SK-N-SH (cell line): ENCODE data around the gene TIMM10. TPM values are rescaled to one million over a fixed set of nuclear protein-coding genes. Genes with fewer than 3 reads are reported as not detected.

Experiments used
- CTCF ChIA-PET: fragments of 300-600, 350-600 bp; formaldehyde crosslinking; extraction: SDS; loops from one replicate; lab custom pipeline; 2021; lab: Yijun Ruan, JAX
- POLR2A ChIA-PET: fragments of 350-600 bp; sonication (Branson Sonifier 250); formaldehyde crosslinking; extraction: SDS; loops from one replicate; lab custom pipeline; 2020; ENCODE audit warnings: antibody characterized with exemption, inconsistent platforms; lab: Yijun Ruan, JAX
- DNase-seq: peaks from one replicate; pipeline ENCODE4 v3.0.0; 2012
- H2AFZ ChIP-seq: fragments of 200-600 bp; sonication (generic); 2 replicates; pipeline ENCODE4 v1.8.1; 2016; ENCODE audit warnings: antibody characterized with exemption, mild to moderate bottlenecking, low read depth
- H3F3A ChIP-seq: fragments of 200-600 bp; sonication (generic); replicated peaks from 2 replicates; pipeline ENCODE3; 2016; ENCODE audit warnings: antibody characterized with exemption, mild to moderate bottlenecking; ENCODE audit not compliant: insufficient read depth
- H3K27ac ChIP-seq, 2 experiments: fragments of 200-500 bp in 1 of 2; fragments of 200-600 bp in 1 of 2; sonication (Bioruptor generic) in 1 of 2; sonication (generic), shearing (Covaris generic) in 1 of 2; 2 replicates each; pipeline versions ENCODE4 v1.5.1 to v1.6.1; 2014 to 2016; ENCODE audit warnings: low read depth in 2 of 2, inconsistent platforms in 1 of 2, low read length in 1 of 2, mild to moderate bottlenecking in 1 of 2, mixed read lengths in 1 of 2
- H3K27me3 ChIP-seq: fragments of 200-600 bp; sonication (generic), shearing (Covaris generic); 2 replicates; pipeline ENCODE4 v1.6.1; 2016; ENCODE audit warnings: mixed run types; ENCODE audit not compliant: insufficient read depth
- H3K36me3 ChIP-seq, 2 experiments: fragments of 200-500 bp in 1 of 2; fragments of 200-600 bp in 1 of 2; sonication (Bioruptor generic) in 1 of 2; sonication (generic) in 1 of 2; replicated peaks in 1 of 2; 2 replicates each; pipeline versions ENCODE3 to v1.5.1; 2014 to 2016; ENCODE audit warnings: low read length in 1 of 2, mild to moderate bottlenecking in 1 of 2; ENCODE audit not compliant: insufficient read depth in 2 of 2, control insufficient read depth in 1 of 2
- H3K4me1 ChIP-seq, 2 experiments: fragments of 200-500 bp in 1 of 2; fragments of 200-600 bp in 1 of 2; sonication (Bioruptor generic) in 1 of 2; sonication (generic), shearing (Covaris generic) in 1 of 2; 2 replicates each; pipeline versions ENCODE4 v1.5.1 to v1.6.1; 2014 to 2016; ENCODE audit warnings: low read depth in 1 of 2, low read length in 1 of 2, mixed run types in 1 of 2; ENCODE audit not compliant: insufficient read depth in 2 of 2, control insufficient read depth in 1 of 2
- H3K4me2 ChIP-seq: fragments of 200-600 bp; sonication (generic), shearing (Covaris generic); 2 replicates; pipeline ENCODE4 v1.6.1; 2017; ENCODE audit warnings: mixed run types
- H3K4me3 ChIP-seq, 2 experiments: fragments of 200-500 bp in 1 of 2; fragments of 200-600 bp in 1 of 2; sonication (Bioruptor generic) in 1 of 2; sonication (generic), shearing (Covaris generic) in 1 of 2; 2 replicates each; pipeline versions ENCODE4 v1.5.1 to v1.8.1; 2014 to 2016; ENCODE audit warnings: low read depth in 2 of 2, inconsistent platforms in 1 of 2, low read length in 1 of 2, mild to moderate bottlenecking in 1 of 2, mixed read lengths in 1 of 2, moderate library complexity in 1 of 2
- H3K79me2 ChIP-seq: fragments of 200-600 bp; sonication (generic); 2 replicates; pipeline ENCODE4 v1.8.1; 2017; ENCODE audit warnings: mild to moderate bottlenecking; ENCODE audit not compliant: insufficient read depth
- H3K9ac ChIP-seq: fragments of 200-600 bp; sonication (generic); 2 replicates; pipeline ENCODE4 v1.6.1; 2017; ENCODE audit warnings: mixed run types
- H3K9me2 ChIP-seq: fragments of 200-600 bp; sonication (generic); 2 replicates; pipeline ENCODE4 v1.6.1; 2017; ENCODE audit warnings: mixed run types
- H3K9me3 ChIP-seq: fragments of 200-600 bp; sonication (generic); 2 replicates; pipeline ENCODE4 v1.6.1; 2017; ENCODE audit warnings: mixed run types, mild to moderate bottlenecking, moderate library complexity
- H4K20me1 ChIP-seq: fragments of 200-600 bp; sonication (generic); 2 replicates; pipeline ENCODE4 v1.6.1; 2017; ENCODE audit warnings: mild to moderate bottlenecking, mixed run types; ENCODE audit not compliant: insufficient read depth
- CHD2 ChIP-seq: fragments of 150-350 bp; IDR thresholded peaks from 2 replicates; pipeline ENCODE4 v1.6.1; 2018; ENCODE audit warnings: low read length; ENCODE audit not compliant: partially characterized antibody
- ELF1 ChIP-seq: IDR thresholded peaks from 2 replicates; pipeline ENCODE4 v1.4.0; 2012
- EP300 ChIP-seq, 2 experiments: IDR thresholded peaks; 2 replicates each; pipeline versions ENCODE4 v1.4.0 to v1.6.1; 2012; ENCODE audit warnings: borderline replicate concordance in 1 of 2, low read depth in 1 of 2, low read length in 1 of 2
- EZH2phosphoT487 ChIP-seq: fragments of 200-600 bp; sonication (generic); IDR thresholded peaks from 2 replicates; pipeline ENCODE4 v1.6.1; 2017; ENCODE audit warnings: low read depth, mixed run types, mild to moderate bottlenecking, antibody characterized with exemption, moderate library complexity, borderline replicate concordance
- FOSL2 ChIP-seq: IDR thresholded peaks from 2 replicates; pipeline ENCODE4 v1.4.0; 2012; ENCODE audit warnings: low read depth, mild to moderate bottlenecking, moderate library complexity, borderline replicate concordance
- GATA2 ChIP-seq: sonication (generic); formaldehyde crosslinking; IDR thresholded peaks from 2 replicates; pipeline ENCODE4 v1.5.0; 2020; ENCODE audit warnings: mild to moderate bottlenecking, missing genetic modification reagents
- MEF2A ChIP-seq: IDR thresholded peaks from 2 replicates; pipeline ENCODE4 v1.4.0; 2012; ENCODE audit warnings: low read depth, borderline replicate concordance
- MXI1 ChIP-seq: IDR thresholded peaks from 2 replicates; pipeline ENCODE4 v1.6.1; 2012; ENCODE audit warnings: mild to moderate bottlenecking, low read depth, low read length, improper control_type of control experiment
- RCOR1 ChIP-seq: fragments of 150-350 bp; IDR thresholded peaks from 2 replicates; pipeline ENCODE4 v1.6.1; 2017; ENCODE audit warnings: antibody characterized with exemption, low read length
- REST ChIP-seq: IDR thresholded peaks from 2 replicates; pipeline ENCODE4 v1.6.1; 2012; ENCODE audit warnings: mild to moderate bottlenecking, low read depth, low read length, moderate library complexity
- RFX5 ChIP-seq: IDR thresholded peaks from 2 replicates; pipeline ENCODE4 v1.6.1; 2012; ENCODE audit warnings: mild to moderate bottlenecking, improper control_type of control experiment, low read length
- SMC3 ChIP-seq: IDR thresholded peaks from 2 replicates; pipeline ENCODE4 v1.6.1; 2012; ENCODE audit warnings: low read depth, low read length, improper control_type of control experiment
- TAF1 ChIP-seq: IDR thresholded peaks from 2 replicates; pipeline ENCODE4 v1.6.1; 2012; ENCODE audit warnings: low read depth, mild to moderate bottlenecking, low read length, moderate library complexity, borderline replicate concordance
- TEAD4 ChIP-seq: IDR thresholded peaks from 2 replicates; pipeline ENCODE4 v1.4.0; 2012; ENCODE audit warnings: mild to moderate bottlenecking, borderline replicate concordance; ENCODE audit not compliant: insufficient read depth
- USF1 ChIP-seq: IDR thresholded peaks from 2 replicates; pipeline ENCODE4 v1.4.0; 2012; ENCODE audit warnings: low read depth, borderline replicate concordance
- YY1 ChIP-seq: IDR thresholded peaks from 2 replicates; pipeline ENCODE4 v1.4.0; 2012; ENCODE audit warnings: low read depth, mild to moderate bottlenecking
- WGBS: methylation state at CpG from one replicate; pipeline ENCODE4 v1.1.6; 2017; ENCODE audit warnings: low lambda C conversion rate; 5-methylcytosine and 5-hydroxymethylcytosine counted together
- polyA plus RNA-seq, 3 experiments: library from polyadenylated mRNA; depleted of rRNA; stranded (reverse); fragments of >200 nt; gene quantifications; 2 replicates each; pipeline ENCODE4 v1.2.3, GENCODE V29; 2012
- TF ChIP-seq, protein P1 (sequence below): fragments of 200-600 bp; sonication (generic); IDR thresholded peaks from 2 replicates; pipeline ENCODE4 v1.6.1; 2017; ENCODE audit warnings: antibody characterized with exemption, mild to moderate bottlenecking, moderate library complexity
- TF ChIP-seq, protein P2 (sequence below): fragments of 150-350 bp; IDR thresholded peaks from 2 replicates; pipeline ENCODE4 v1.6.1; 2017; ENCODE audit warnings: antibody characterized with exemption, low read length, low read depth, borderline replicate concordance
- TF ChIP-seq, protein P3 (sequence below): IDR thresholded peaks from 2 replicates; pipeline ENCODE4 v1.4.0; 2012; ENCODE audit warnings: low read depth, borderline replicate concordance

The TIMM10 gene
- polyA plus RNA-seq, 1 of the 3 experiments (the other 2 are of a cell fraction), result 179 TPM

DNA sequence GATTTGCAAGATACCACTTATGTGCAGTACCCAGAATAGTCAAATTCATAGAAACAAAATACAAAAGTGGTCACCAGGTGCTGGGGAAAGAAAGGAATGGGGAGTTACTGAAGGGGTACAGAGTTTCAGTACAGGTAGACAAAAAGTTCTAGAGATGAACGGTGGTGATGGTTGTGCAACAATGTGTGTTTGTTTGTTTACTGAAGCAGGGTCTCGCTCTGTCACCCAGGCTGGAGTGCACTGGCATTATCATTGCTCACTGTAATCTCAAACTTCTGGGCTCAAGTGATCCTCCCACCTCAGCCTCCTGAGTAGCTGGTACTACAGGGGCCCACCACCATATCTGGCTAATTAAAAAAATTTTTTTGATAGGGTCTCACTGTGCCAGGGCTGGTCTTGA, 24.8 kb upstream of the TIMM10 start:
- H3F3A ChIP-seq, result no peaks in the 10 kb centered on the region

GRCh38 chr11:57552479-57552878, 21.9 kb upstream of the TIMM10 start:
- CTCF ChIA-PET, result interaction anchor here (1.4 to 7.6 kb wide), 2 partner anchors 16 to 92 kb away, joined by 6 to 36 read pairs; partner anchors contain the start of gene UBE2L6
- Histone ChIP-seq H3K27ac (no peak overlapping the region), H3K4me3 (no peak overlapping the region), H4K20me1 (no peaks in the 10 kb centered on the region), H3K9ac (no peak overlapping the region), H3K36me3 (peaks cover 14 to 44% of the 10 kb centered on the region in 2 experiments), H3K4me2 (no peak overlapping the region), H2AFZ (no peak overlapping the region), H3K4me1 (no peaks in the 10 kb centered on the region), H3K9me2 (no peaks in the 10 kb centered on the region), H3K79me2 (no peaks in the 10 kb centered on the region), H3F3A (no peaks in the 10 kb centered on the region), H3K9me3 (no peaks in the 10 kb centered on the region), H3K27me3 (no peaks in the 10 kb centered on the region)
- WGBS, result 80% methylated on average over 5 of the region's 5 CpGs
- DNase-seq, result no peak
- POLR2A ChIA-PET, result interaction anchor here (0.5 kb wide), 1 partner anchor 51 kb away, joined by 4 read pairs; no protein-coding TSS in a partner anchor
- TF ChIP-seq MEF2A (no peak), FOSL2 (no peak), EP300 (IDR thresholded peaks at IDR 0.05; ENCODE audit: borderline replicate concordance in 1 of 2, low read depth in 1 of 2, low read length in 1 of 2) (no peak), REST (no peak), TAF1 (no peak), USF1 (no peak), SMC3 (no peak), EZH2phosphoT487 (no peak), YY1 (no peak), TEAD4 (no peak)
- TF ChIP-seq, protein P1, sequence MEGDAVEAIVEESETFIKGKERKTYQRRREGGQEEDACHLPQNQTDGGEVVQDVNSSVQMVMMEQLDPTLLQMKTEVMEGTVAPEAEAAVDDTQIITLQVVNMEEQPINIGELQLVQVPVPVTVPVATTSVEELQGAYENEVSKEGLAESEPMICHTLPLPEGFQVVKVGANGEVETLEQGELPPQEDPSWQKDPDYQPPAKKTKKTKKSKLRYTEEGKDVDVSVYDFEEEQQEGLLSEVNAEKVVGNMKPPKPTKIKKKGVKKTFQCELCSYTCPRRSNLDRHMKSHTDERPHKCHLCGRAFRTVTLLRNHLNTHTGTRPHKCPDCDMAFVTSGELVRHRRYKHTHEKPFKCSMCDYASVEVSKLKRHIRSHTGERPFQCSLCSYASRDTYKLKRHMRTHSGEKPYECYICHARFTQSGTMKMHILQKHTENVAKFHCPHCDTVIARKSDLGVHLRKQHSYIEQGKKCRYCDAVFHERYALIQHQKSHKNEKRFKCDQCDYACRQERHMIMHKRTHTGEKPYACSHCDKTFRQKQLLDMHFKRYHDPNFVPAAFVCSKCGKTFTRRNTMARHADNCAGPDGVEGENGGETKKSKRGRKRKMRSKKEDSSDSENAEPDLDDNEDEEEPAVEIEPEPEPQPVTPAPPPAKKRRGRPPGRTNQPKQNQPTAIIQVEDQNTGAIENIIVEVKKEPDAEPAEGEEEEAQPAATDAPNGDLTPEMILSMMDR, result no peak
- TF ChIP-seq, protein P2, sequence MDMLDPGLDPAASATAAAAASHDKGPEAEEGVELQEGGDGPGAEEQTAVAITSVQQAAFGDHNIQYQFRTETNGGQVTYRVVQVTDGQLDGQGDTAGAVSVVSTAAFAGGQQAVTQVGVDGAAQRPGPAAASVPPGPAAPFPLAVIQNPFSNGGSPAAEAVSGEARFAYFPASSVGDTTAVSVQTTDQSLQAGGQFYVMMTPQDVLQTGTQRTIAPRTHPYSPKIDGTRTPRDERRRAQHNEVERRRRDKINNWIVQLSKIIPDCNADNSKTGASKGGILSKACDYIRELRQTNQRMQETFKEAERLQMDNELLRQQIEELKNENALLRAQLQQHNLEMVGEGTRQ, result no peak
- TF ChIP-seq, protein P3, sequence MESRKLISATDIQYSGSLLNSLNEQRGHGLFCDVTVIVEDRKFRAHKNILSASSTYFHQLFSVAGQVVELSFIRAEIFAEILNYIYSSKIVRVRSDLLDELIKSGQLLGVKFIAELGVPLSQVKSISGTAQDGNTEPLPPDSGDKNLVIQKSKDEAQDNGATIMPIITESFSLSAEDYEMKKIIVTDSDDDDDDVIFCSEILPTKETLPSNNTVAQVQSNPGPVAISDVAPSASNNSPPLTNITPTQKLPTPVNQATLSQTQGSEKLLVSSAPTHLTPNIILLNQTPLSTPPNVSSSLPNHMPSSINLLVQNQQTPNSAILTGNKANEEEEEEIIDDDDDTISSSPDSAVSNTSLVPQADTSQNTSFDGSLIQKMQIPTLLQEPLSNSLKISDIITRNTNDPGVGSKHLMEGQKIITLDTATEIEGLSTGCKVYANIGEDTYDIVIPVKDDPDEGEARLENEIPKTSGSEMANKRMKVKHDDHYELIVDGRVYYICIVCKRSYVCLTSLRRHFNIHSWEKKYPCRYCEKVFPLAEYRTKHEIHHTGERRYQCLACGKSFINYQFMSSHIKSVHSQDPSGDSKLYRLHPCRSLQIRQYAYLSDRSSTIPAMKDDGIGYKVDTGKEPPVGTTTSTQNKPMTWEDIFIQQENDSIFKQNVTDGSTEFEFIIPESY, result no peak

More for the DNA sequence above, 24.8 kb upstream of the TIMM10 start:
- no peak overlapping the region for H3K9ac ChIP-seq
- H3K27me3 ChIP-seq, result no peaks in the 10 kb centered on the region
- ChIA-PET POLR2A (no interaction called here), CTCF (interaction anchor here (1.6 to 1.8 kb wide), 2 partner anchors 12 to 28 kb away, joined by 5 to 6 read pairs; partner anchors contain the start of gene UBE2L6)
- H3K4me1 ChIP-seq, result no peaks in the 10 kb centered on the region
- H3K9me3 ChIP-seq, result no peaks in the 10 kb centered on the region
- H4K20me1 ChIP-seq, result no peaks in the 10 kb centered on the region
- H3K9me2 ChIP-seq, result no peaks in the 10 kb centered on the region
- TF ChIP-seq GATA2 (CRISPR knock-in tag), result no peak
- no peak for TF ChIP-seq RFX5
- TF ChIP-seq SMC3, result no peak
- no peak for TF ChIP-seq YY1
- no peak for TF ChIP-seq RCOR1
- no peak for TF ChIP-seq CHD2
- TF ChIP-seq TEAD4, result no peak
- TF ChIP-seq MXI1, result no peak
- TF ChIP-seq ELF1, result no peak
- TF ChIP-seq MEF2A, result no peak
- H3K79me2 ChIP-seq, result no peaks in the 10 kb centered on the region
- H3K36me3 ChIP-seq, result peaks cover 14 to 43% of the 10 kb centered on the region in 2 experiments
- WGBS, result 83% methylated on average over 2 of the region's 2 CpGs
- H3K4me3 ChIP-seq, result no peak overlapping the region
- no peak for DNase-seq
- no peak overlapping the region for H3K4me2 ChIP-seq
- H2AFZ ChIP-seq, result no peak overlapping the region
- no peak overlapping the region for H3K27ac ChIP-seq
